ENCODE data around the gene MEIOB. TPM values are rescaled to one million over a fixed set of nuclear protein-coding genes. Genes with fewer than 3 reads are reported as not detected.

The MEIOB gene
- total RNA-seq, 4 donors from 2014 or later = 0.76 TPM; not detected in 3

DNA sequence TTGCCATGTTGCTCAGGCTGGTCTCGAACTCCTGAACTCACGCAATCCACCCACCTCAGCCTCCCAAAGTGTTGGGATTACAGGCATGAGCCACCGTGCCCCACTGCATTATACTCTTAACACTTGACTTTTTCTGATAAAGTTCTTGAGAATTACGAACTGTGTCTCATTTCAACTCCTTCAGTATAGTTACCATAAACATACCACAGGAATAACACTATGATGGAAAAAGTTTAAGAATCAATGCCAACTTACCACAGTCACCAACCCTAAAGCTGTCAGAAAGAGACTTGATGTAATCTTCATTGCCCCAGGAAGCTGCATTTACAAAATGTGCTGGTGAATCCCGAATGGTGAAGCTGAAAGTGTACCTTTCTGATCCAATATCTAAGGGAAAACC is 10.2 kb downstream of the MEIOB start:
- no peak for TF ChIP-seq POLR2A (IDR thresholded peaks at IDR 0.05)
- TF ChIP-seq, protein P1, sequence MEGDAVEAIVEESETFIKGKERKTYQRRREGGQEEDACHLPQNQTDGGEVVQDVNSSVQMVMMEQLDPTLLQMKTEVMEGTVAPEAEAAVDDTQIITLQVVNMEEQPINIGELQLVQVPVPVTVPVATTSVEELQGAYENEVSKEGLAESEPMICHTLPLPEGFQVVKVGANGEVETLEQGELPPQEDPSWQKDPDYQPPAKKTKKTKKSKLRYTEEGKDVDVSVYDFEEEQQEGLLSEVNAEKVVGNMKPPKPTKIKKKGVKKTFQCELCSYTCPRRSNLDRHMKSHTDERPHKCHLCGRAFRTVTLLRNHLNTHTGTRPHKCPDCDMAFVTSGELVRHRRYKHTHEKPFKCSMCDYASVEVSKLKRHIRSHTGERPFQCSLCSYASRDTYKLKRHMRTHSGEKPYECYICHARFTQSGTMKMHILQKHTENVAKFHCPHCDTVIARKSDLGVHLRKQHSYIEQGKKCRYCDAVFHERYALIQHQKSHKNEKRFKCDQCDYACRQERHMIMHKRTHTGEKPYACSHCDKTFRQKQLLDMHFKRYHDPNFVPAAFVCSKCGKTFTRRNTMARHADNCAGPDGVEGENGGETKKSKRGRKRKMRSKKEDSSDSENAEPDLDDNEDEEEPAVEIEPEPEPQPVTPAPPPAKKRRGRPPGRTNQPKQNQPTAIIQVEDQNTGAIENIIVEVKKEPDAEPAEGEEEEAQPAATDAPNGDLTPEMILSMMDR (IDR thresholded peaks at IDR 0.05) = no peak
- no peak overlapping the region for H3K27ac ChIP-seq
- WGBS, 2 donors = 75 to 81% methylated on average over 5 of the region's 5 CpGs
- intact Hi-C loops (cut with DNase I) = loop anchor here (5.0 kb wide), 1 partner anchor 61 kb away; no protein-coding TSS in a partner anchor
- DNase-seq = no peak
- H3K36me3 ChIP-seq = no peaks in the 10 kb centered on the region
- H3K4me3 ChIP-seq = no peak overlapping the region
- H3K4me1 ChIP-seq = peaks cover 0 to 11% (median 0%) of the 10 kb centered on the region in 3 donors
- H3K9me3 ChIP-seq = no peaks in the 10 kb centered on the region
- H3K27me3 ChIP-seq = peaks cover 0 to 73% (median 3%) of the 10 kb centered on the region in 4 donors

DNA sequence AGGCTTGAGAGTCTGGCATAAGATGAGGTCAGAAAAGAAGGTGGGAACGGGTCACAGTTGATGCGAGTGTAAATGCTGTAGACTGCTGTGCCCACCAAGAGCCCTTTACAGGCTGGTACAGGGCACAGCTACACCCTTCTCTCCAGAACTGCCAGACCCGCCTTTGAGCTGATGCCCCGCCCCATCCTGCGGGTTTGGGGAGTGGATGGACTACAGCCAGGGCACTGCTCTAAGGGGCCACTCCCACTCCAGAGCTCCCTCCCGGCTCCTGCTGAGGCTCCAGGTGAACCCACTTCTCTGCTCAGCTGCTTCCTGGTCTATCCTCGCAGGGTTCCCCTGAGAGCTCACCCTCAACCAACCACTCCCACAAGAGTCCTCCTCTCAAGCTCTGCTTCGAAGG is 12.3 kb downstream of the MEIOB start:
- Histone ChIP-seq H3K27ac (no peak overlapping the region), H3K27me3 (peaks cover 0 to 65% (median 3%) of the 10 kb centered on the region in 4 donors), H3K4me3 (no peak overlapping the region), H3K9me3 (no peaks in the 10 kb centered on the region), H3K4me1 (peaks cover 0 to 11% (median 0%) of the 10 kb centered on the region in 3 donors), H3K36me3 (no peaks in the 10 kb centered on the region)
- intact Hi-C loops (cut with DNase I) = loop anchor here (5.0 kb wide), 1 partner anchor 63 kb away; no protein-coding TSS in a partner anchor
- WGBS, 2 donors = 20 to 22% methylated on average over 7 to 8 of the region's 8 CpGs
- DNase-seq = no peak
- no peak for TF ChIP-seq POLR2A (IDR thresholded peaks at IDR 0.05)
- TF ChIP-seq, protein P1 (IDR thresholded peaks at IDR 0.05) = no peak

DNA sequence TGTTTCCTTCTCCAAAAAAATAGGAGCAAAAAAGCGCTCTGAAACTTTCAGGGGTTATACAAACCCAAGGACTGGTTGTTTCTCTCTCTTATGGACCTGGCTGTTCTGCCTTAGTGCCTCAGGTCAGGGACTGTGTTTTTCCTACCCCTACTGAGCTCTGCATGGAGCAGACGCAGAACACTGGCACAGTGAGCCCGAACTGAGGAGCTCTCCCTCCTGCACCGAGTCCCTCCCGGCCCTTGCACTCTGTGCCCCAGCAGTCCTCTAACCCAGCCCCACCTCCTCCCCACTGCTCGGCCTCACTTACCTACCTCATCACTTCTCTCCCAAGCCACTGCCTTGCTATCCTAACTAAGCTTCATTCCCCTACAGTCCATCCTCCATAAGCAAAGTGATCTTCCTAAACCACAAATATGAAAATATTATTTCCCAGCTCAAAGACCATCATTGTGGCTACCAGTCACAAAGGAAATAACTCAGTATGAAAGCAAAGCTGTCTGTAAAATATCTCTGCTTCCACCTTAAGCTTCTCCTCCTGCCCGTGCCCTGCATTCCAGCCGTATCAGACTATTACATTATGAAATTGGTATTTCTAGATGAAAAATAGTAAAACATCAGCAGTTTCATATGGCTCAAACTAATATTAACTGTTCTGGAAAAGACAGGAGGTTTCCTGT is 13.6 kb downstream of the MEIOB start:
- no peak for DNase-seq
- Histone ChIP-seq H3K9me3 (no peaks in the 10 kb centered on the region), H3K27me3 (peaks cover 0 to 61% (median 3%) of the 10 kb centered on the region in 4 donors), H3K27ac (no peak overlapping the region), H3K4me3 (no peak overlapping the region), H3K4me1 (peaks cover 0 to 7% (median 0%) of the 10 kb centered on the region in 3 donors), H3K36me3 (no peaks in the 10 kb centered on the region)
- intact Hi-C loops (cut with DNase I) = no loop called here
- WGBS, 2 donors = 44 to 53% methylated on average over 8 of the region's 8 CpGs
- no peak for TF ChIP-seq POLR2A (IDR thresholded peaks at IDR 0.05)
- TF ChIP-seq, protein P1 (IDR thresholded peaks at IDR 0.05) = no peak

DNA sequence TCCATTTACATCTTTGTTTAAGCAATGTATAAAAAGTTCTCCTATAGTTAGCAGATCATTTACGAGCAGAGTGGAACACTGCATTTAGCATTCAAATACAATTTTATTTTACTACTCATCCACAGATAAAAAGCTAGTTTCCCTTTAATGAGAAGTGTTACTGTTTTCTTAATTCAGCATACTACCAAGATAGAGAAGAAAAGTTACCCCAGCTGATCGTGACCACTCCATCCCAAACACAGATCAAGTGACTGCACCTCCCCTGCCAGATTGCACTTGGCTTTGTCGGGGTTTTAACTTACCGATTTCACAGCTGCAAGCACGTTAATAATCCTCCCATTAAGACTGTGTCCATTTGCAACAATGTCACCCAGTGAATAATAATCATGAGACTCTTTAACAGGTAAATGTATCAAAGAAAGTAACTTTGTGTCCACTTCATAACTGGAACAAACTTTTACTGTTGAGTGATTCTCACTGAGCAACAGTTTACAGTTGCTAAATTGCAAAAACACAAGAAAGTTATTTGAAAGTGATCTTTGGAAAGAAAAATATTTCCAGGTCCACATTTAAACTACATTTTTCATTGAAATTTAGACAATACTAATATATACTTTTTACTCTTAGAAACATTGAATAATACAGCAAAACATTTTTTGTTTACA is 14.4 kb downstream of the MEIOB start:
- Histone ChIP-seq H3K27me3 (peaks cover 0 to 57% (median 3%) of the 10 kb centered on the region in 4 donors), H3K36me3 (no peaks in the 10 kb centered on the region), H3K27ac (no peak overlapping the region), H3K4me1 (peaks cover 0 to 7% (median 0%) of the 10 kb centered on the region in 3 donors), H3K4me3 (no peak overlapping the region), H3K9me3 (no peaks in the 10 kb centered on the region)
- TF ChIP-seq, protein P1 (IDR thresholded peaks at IDR 0.05) = no peak
- TF ChIP-seq POLR2A (IDR thresholded peaks at IDR 0.05) = no peak
- DNase-seq = no peak
- intact Hi-C loops (cut with DNase I) = no loop called here
- WGBS, 2 donors = 41 to 50% methylated on average over 5 of the region's 5 CpGs

DNA sequence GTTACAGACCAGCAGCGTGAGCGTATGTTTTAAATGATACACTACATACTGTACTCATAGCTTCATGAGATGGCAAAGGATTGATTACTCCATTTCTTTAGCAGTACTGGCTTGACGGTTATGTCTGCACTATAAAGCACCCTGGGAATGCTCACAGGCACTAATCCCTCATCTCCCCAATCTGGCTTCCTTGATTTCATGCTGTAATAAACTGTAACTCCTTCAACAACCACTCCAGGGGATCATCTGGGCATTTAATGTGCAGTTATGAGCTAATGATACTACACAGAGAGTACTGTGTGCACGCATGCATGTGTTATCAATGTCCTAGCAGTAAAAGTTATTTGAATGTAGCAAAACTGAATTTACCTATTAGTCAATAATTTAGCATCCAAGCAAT is 20.2 kb downstream of the MEIOB start:
- DNase-seq = no peak
- H3K27ac ChIP-seq = no peak overlapping the region
- TF ChIP-seq, protein P1 (IDR thresholded peaks at IDR 0.05) = no peak
- no peak for TF ChIP-seq POLR2A (IDR thresholded peaks at IDR 0.05)
- 74 to 75% methylated on average over 4 of the region's 4 CpGs for WGBS, 2 donors
- H3K4me3 ChIP-seq = no peak overlapping the region
- H3K36me3 ChIP-seq = no peaks in the 10 kb centered on the region
- H3K9me3 ChIP-seq = no peaks in the 10 kb centered on the region
- intact Hi-C loops (cut with DNase I) = no loop called here
- no peaks in the 10 kb centered on the region for H3K4me1 ChIP-seq
- H3K27me3 ChIP-seq = peaks cover 0 to 30% (median 0%) of the 10 kb centered on the region in 4 donors

Data from esophagus squamous epithelium (tissue), 5 donors.